Neural cell (in vitro differentiated cells): Measurements from ENCODE around the gene SLC39A10.

Source experiments
- EP300 ChIP-seq: fragments of 450-650 bp; conservative IDR thresholded peaks from 2 replicates; pipeline ENCODE4 v1.6.1; 2014; ENCODE audit warnings: antibody characterized with exemption, mild to moderate bottlenecking, moderate library complexity; ENCODE audit not compliant: poor library complexity, severe bottlenecking
- TF ChIP-seq, protein P1 (sequence below): fragments of 450-650 bp; IDR thresholded peaks from 2 replicates; pipeline ENCODE4 v1.5.1; 2014; ENCODE audit warnings: antibody characterized with exemption, mild to moderate bottlenecking, moderate library complexity; ENCODE audit not compliant: poor library complexity, severe bottlenecking

DNA sequence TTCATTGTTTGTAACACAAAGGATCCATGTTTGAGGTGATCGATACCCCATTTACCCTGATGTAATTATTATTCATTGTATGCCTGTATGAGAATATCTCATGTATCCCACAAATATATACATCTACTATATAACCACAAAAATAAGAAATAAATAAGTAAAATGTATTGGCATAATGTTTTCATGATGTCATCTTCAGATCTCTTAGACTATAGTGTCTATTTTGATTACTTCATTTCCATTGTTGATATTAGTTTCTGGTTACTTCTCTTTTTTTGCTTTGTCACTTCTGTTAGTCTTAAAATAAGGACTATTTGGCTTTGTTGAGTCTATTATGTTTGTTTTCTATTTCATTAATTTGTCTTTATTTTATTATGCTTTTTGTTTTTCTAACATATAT is 109.7 kb downstream of the SLC39A10 start:
- TF ChIP-seq EP300: no peak
- TF ChIP-seq, protein P1, sequence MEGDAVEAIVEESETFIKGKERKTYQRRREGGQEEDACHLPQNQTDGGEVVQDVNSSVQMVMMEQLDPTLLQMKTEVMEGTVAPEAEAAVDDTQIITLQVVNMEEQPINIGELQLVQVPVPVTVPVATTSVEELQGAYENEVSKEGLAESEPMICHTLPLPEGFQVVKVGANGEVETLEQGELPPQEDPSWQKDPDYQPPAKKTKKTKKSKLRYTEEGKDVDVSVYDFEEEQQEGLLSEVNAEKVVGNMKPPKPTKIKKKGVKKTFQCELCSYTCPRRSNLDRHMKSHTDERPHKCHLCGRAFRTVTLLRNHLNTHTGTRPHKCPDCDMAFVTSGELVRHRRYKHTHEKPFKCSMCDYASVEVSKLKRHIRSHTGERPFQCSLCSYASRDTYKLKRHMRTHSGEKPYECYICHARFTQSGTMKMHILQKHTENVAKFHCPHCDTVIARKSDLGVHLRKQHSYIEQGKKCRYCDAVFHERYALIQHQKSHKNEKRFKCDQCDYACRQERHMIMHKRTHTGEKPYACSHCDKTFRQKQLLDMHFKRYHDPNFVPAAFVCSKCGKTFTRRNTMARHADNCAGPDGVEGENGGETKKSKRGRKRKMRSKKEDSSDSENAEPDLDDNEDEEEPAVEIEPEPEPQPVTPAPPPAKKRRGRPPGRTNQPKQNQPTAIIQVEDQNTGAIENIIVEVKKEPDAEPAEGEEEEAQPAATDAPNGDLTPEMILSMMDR: no peak
